Liver (tissue), 3 donors: ENCODE results near the gene ITGB1BP1.

Experiments
- CTCF ChIP-seq: fragments of 150-350 bp; IDR thresholded peaks from 2 replicates; pipeline ENCODE4 v1.5.1; 2017; ENCODE audit warnings: improper control_type of control experiment, low read depth, low read length; ENCODE audit not compliant: missing input control
- EGR1 ChIP-seq, 2 donors: IDR thresholded peaks; 2 replicates each; pipeline ENCODE4 v1.6.1; 2016 to 2018; ENCODE audit warnings: antibody characterized with exemption in 2 of 2, low read depth in 2 of 2
- FOXA1 ChIP-seq: IDR thresholded peaks from 2 replicates; pipeline ENCODE4 v1.6.1; 2016; ENCODE audit warnings: antibody characterized with exemption
- JUND ChIP-seq, 2 donors: IDR thresholded peaks; 2 replicates each; pipeline ENCODE4 v1.6.1; 2016; ENCODE audit warnings: antibody characterized with exemption in 2 of 2
- MAX ChIP-seq: IDR thresholded peaks from 2 replicates; pipeline ENCODE4 v1.6.1; 2016; ENCODE audit warnings: antibody characterized with exemption
- RAD21 ChIP-seq, 2 donors: IDR thresholded peaks; 2 replicates each; pipeline ENCODE4 v1.6.1; 2016; ENCODE audit warnings: antibody characterized with exemption in 2 of 2, mild to moderate bottlenecking in 2 of 2
- SP1 ChIP-seq: IDR thresholded peaks from 2 replicates; pipeline ENCODE4 v1.6.1; 2018; ENCODE audit warnings: antibody characterized with exemption, mild to moderate bottlenecking
- TAF1 ChIP-seq: conservative IDR thresholded peaks from 2 replicates; pipeline ENCODE4 v1.6.1; 2016; ENCODE audit warnings: antibody characterized with exemption, mild to moderate bottlenecking
- YY1 ChIP-seq: IDR thresholded peaks from 2 replicates; pipeline ENCODE4 v1.6.1; 2016; ENCODE audit warnings: antibody characterized with exemption, mild to moderate bottlenecking
- TF ChIP-seq, protein P1 (sequence below): IDR thresholded peaks from 2 replicates; pipeline ENCODE4 v1.6.1; 2016; ENCODE audit warnings: antibody characterized with exemption
- TF ChIP-seq, protein P2 (sequence below): IDR thresholded peaks from 2 replicates; pipeline ENCODE4 v1.6.1; 2016; ENCODE audit warnings: antibody characterized with exemption, mild to moderate bottlenecking
- donor health status: healthy.
- donor health status: healthy.

- TF ChIP-seq CTCF (no peak), SP1 (no peak), RAD21 (IDR thresholded peaks at IDR 0.05) (no peak), YY1 (no peak), MAX (no peak), TAF1 (no peak), FOXA1 (no peak), JUND (IDR thresholded peaks at IDR 0.05) (no peak), EGR1 (IDR thresholded peaks at IDR 0.05; ENCODE audit: low read depth in 2 of 2) (no peak)
- TF ChIP-seq, protein P1, sequence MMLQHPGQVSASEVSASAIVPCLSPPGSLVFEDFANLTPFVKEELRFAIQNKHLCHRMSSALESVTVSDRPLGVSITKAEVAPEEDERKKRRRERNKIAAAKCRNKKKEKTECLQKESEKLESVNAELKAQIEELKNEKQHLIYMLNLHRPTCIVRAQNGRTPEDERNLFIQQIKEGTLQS, result no peak
- TF ChIP-seq, protein P2, sequence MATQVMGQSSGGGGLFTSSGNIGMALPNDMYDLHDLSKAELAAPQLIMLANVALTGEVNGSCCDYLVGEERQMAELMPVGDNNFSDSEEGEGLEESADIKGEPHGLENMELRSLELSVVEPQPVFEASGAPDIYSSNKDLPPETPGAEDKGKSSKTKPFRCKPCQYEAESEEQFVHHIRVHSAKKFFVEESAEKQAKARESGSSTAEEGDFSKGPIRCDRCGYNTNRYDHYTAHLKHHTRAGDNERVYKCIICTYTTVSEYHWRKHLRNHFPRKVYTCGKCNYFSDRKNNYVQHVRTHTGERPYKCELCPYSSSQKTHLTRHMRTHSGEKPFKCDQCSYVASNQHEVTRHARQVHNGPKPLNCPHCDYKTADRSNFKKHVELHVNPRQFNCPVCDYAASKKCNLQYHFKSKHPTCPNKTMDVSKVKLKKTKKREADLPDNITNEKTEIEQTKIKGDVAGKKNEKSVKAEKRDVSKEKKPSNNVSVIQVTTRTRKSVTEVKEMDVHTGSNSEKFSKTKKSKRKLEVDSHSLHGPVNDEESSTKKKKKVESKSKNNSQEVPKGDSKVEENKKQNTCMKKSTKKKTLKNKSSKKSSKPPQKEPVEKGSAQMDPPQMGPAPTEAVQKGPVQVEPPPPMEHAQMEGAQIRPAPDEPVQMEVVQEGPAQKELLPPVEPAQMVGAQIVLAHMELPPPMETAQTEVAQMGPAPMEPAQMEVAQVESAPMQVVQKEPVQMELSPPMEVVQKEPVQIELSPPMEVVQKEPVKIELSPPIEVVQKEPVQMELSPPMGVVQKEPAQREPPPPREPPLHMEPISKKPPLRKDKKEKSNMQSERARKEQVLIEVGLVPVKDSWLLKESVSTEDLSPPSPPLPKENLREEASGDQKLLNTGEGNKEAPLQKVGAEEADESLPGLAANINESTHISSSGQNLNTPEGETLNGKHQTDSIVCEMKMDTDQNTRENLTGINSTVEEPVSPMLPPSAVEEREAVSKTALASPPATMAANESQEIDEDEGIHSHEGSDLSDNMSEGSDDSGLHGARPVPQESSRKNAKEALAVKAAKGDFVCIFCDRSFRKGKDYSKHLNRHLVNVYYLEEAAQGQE, result no peak
Measured at GRCh38 chr2:9401059-9401547, 22.2 kb downstream of the ITGB1BP1 start.
